SK-N-SH treated with all-trans-retinoic acid at 6 μM for 48 hours (cell line): ENCODE data around the gene SIRPB2.

Experiments
- ESRRG ChIP-seq: fragments of 250-450 bp; sonication (Bioruptor Pico); IDR thresholded peaks from 2 replicates; pipeline ENCODE4 v1.6.1; 2021; ENCODE audit warnings: mild to moderate bottlenecking
- PPARA ChIP-seq: fragments of 250-450 bp; sonication (Bioruptor Pico); IDR thresholded peaks from 2 replicates; pipeline ENCODE4 v1.5.0; 2020; ENCODE audit warnings: mild to moderate bottlenecking, borderline replicate concordance
- RARB ChIP-seq: fragments of 250-450 bp; sonication (Bioruptor Pico); IDR thresholded peaks from 2 replicates; pipeline ENCODE4 v1.8.0; 2021; ENCODE audit warnings: mild to moderate bottlenecking, moderate library complexity
- TCF4 ChIP-seq: fragments of 250-450 bp; sonication (Bioruptor Pico); IDR thresholded peaks from 2 replicates; pipeline ENCODE4 v1.8.0; 2021; ENCODE audit warnings: mild to moderate bottlenecking, moderate library complexity, borderline replicate concordance
- TF ChIP-seq, protein P1 (sequence below): fragments of 250-450 bp; sonication (Bioruptor Pico); IDR thresholded peaks from 2 replicates; pipeline ENCODE4 v1.5.1; 2020; ENCODE audit warnings: low read depth, mild to moderate bottlenecking, moderate library complexity

DNA sequence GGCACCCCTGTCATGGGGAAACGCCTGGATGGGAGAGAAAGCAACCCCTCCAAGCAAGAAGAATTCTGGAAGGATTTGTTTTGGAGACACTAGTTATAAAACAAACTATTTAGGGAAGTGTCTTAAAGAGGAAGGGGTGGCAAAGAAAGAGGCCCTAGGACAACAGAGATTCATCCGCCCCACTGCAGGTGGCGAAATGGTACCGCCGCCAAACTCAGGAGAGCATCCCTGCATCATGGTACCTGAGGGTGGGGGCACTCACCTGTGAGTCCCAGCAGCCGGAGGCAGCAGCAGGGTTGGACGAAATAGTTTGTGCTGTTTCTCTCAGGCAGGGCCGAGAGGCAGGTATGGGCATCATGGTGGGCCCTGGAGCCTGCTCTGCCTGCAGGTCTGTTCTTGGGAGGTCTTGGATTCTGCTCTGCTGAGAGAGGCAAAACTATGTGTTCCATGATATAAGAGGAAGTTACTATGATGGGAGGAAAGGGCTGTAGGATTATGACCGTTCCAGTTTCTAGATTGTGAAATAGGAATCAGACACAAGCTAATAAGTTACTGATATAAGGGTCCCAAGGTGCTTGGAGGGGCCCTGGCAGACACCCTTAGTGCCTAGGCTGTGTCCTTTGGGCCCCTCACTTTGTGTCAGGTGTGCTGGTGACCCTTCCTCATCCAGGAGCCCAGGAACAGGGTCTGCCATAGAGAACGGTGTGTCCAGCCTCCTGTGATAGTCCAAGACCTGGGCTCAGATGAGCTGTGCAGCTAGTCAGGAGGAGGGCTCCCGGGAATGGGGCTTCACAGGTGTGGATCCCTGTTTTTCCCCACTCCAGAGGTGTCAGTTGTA lies 45.9 kb upstream of the SIRPB2 start:
- no peak for TF ChIP-seq PPARA
- TF ChIP-seq, protein P1, sequence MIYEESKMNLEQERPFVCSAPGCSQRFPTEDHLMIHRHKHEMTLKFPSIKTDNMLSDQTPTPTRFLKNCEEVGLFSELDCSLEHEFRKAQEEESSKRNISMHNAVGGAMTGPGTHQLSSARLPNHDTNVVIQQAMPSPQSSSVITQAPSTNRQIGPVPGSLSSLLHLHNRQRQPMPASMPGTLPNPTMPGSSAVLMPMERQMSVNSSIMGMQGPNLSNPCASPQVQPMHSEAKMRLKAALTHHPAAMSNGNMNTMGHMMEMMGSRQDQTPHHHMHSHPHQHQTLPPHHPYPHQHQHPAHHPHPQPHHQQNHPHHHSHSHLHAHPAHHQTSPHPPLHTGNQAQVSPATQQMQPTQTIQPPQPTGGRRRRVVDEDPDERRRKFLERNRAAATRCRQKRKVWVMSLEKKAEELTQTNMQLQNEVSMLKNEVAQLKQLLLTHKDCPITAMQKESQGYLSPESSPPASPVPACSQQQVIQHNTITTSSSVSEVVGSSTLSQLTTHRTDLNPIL (CRISPR knock-in tag): no peak
- no peak for TF ChIP-seq RARB
- no peak for TF ChIP-seq ESRRG (CRISPR knock-in tag)
- TF ChIP-seq TCF4 (CRISPR knock-in tag): no peak
